Measurements from ENCODE around the gene KCNN1.
A peak's percentile ranks its signal among the peaks of the same experiment; 100 is the strongest.
"Not testable (repeated sequence)": the region's sequence is repeated elsewhere in the genome, so short reads cannot be mapped to it uniquely, and the experiment has no call there.

The KCNN1 gene

GRCh38 chr19:18001777-18002345 lies 35.0 kb downstream of the KCNN1 start:
- DNase-seq = no peak

DNA sequence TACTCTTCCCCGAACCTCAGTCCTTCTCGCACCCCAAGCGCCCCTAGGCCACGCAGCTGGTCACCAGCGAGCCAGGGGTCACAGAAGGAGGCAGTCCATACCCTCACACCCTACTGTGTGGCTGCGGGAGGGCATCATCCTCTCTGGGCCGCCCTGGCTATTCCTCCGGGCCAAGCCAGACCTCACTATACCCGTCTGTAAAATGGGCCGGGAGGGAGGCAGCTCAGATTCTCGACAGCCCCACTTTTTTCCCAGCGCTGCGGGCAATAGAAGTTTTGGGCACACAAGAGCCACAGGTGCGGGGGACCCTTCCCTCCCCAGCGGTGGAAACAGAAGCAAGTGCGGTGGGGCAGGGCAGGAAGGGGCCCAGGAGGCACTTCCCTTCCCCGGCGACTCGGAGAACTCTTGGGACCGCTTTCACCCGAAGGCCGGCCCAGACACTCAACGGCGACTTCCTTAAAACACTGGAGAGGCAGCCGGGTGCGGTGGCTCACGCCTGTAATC lies 35.5 kb downstream of the KCNN1 start:
- DNase-seq = no peak

DNA sequence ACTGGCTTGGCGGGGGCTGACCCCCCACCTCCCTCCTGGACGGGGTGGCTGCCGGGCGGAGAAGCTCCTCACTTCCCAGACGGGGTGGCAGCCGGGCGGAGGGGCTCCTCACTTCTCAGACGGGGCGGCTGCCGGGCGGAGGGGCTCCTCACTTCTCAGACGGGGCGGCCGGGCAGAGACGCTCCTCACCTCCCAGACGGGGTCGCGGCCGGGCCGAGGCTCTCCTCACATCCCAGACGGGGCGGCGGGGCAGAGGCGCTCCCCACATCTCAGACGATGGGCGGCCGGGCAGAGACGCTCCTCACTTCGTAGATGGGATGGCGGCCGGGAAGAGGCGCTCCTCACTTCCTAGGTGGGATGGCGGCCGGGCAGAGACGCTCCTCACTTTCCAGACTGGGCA lies 38.8 kb downstream of the KCNN1 start:
- not testable (repeated sequence) for DNase-seq

- DNase-seq = peak; percentile 52
Observed at GRCh38 chr19:18007044-18007916, 40.4 kb downstream of the KCNN1 start.

GRCh38 chr19:18007917-18008673 lies 41.2 kb downstream of the KCNN1 start, which contains the start of gene ARRDC2:
ARRDC2 (plus strand) TSS chr19:18008170; CDS start chr19:18008311, 141 bp downstream.
- peak; percentile 85 for DNase-seq

DNA sequence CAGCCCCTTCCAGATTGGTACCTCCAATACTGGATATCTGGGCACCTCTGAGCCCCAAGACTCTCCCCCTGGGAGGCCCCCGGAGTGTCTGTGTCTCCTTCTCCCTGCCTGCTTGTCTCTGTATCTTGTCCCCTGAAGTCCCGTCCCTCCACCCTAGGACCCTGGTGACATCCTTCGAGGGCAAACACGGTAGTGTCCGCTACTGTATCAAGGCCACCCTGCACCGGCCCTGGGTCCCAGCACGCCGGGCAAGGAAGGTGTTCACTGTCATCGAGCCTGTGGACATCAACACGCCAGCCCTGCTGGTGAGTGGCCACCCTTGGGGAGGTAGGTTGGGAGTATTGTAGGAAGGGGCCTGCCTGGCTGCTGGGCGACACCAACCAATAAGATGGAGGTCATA lies 41.9 kb downstream of the KCNN1 start:
- no peak for DNase-seq

DNA sequence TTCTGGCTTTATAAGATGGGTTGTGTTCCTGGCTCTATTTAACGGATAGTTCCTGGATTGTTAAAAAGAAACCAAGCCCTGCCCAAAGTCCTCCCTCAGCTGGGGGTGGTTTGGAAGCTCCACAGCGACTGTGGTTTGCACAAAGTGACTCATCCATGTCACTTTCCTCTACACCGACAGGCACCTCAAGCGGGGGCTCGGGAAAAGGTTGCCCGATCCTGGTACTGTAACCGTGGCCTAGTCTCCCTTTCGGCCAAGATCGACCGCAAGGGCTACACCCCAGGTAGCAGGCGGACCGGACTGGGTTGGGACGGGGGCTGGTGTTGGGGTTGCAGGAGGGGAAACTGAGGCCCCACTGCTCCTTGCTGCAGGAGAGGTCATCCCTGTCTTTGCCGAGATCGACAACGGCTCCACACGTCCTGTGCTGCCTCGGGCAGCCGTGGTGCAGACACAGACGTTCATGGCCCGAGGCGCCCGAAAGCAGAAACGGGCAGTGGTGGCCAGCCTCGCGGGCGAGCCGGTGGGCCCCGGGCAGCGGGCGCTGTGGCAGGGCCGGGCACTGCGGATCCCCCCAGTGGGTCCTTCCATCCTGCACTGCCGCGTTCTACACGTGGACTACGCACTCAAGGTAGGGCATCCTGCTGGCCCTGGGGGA lies 42.6 kb downstream of the KCNN1 start:
- DNase-seq = no peak

GRCh38 chr19:18010149-18010548 lies 43.2 kb downstream of the KCNN1 start:
- DNase-seq = no peak

DNA sequence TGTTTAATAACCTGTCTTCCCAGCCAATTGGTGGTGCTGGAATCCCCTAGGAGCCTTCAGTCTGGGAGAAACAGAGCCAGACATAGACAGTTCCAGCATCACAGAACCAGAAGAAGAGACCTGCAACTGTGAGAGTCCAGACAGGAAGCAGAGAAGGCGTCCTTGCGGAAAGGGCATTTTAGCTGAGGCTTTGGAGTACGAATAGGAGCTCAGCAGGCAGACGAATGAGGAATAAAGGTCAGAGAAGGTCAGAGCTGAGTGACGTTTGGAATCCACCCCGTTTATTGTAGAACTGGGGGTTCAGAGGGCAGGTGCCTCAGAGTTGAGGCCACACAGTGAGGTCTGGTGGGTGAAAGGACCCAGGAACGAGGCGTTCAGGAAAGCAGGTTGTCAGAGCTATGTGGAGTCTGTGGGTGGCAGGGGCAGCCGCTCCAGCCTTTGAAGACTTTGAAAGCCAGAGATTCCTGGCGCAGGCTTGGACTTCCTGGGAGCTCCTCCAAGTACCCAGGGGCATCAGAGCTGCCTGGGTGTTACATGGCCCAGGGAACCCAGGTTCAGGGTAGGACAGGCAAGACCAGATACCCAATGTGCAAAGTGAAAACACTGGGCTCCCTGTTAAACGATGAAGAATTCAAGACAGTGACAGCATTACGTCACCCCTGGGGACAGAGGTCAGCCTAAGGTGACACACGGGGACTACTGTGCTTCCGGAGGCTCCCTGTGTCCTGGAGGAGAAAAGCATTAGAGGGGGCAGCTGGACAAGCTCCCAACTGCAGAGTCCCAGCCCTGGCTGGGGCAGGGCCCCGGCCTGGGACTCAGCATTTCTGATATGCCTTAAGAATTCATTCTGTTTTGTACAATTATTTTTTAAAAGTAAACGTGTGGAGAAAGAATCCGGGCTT lies 46.6 kb downstream of the KCNN1 start:
- DNase-seq = no peak

DNA sequence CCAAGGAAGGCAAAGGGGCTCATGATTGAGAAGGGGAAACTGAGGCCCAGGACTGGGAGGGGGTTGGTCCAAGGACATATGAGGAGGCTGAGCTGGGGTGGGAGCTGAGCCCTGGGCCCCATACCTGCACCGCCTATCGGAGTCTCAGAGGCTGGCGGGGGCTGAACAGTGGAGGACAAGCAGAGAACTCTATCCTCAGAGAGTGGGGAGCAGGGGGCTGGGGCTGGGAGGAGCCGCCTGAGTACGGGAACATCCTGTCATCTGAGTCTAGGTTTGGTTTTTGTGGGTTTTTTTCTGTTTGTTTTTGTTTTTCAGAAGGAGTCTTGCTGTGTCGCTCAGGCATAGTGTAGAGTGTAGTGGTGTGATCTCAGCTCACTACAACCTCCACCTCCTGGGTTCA lies 47.3 kb downstream of the KCNN1 start:
- no peak for DNase-seq

DNA sequence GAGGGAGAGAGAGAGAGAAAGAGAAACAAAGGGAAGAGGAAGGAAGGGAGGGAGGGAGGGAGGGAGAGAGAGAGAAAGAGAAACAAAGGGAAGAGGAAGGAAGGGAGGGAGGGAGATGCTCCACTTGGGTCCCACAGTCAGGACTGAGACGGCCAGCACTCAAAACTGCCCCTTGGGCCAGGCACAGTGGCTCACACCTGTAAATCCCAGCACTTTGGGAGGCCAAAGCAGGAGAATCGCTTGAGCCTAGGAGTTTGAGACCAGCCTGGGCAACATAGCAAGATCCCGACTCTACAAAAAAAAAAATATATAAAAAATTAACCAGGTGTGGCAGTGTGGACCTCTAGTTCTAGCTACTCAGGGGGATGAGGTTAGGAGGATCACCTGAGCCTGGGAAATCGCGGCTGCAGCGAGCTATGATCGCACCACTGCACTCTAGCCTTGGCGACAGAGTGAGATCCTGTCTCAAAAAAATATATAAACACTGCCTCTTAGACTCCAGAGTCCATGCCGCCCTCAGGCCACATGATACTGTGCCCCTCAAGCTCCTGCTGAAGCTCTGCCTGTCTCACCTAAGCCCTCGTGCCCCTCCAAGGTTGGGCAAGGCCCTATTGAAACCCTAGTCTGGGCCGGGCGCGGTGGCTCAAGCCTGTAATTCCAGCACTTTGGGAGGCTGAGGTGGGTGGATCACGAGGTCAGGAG lies 49.5 kb downstream of the KCNN1 start:
- no peak for DNase-seq

GRCh38 chr19:18017275-18018083 lies 50.6 kb downstream of the KCNN1 start:
- no peak for DNase-seq

GRCh38 chr19:18020212-18021085 lies 53.5 kb downstream of the KCNN1 start:
- DNase-seq = no peak

DNA sequence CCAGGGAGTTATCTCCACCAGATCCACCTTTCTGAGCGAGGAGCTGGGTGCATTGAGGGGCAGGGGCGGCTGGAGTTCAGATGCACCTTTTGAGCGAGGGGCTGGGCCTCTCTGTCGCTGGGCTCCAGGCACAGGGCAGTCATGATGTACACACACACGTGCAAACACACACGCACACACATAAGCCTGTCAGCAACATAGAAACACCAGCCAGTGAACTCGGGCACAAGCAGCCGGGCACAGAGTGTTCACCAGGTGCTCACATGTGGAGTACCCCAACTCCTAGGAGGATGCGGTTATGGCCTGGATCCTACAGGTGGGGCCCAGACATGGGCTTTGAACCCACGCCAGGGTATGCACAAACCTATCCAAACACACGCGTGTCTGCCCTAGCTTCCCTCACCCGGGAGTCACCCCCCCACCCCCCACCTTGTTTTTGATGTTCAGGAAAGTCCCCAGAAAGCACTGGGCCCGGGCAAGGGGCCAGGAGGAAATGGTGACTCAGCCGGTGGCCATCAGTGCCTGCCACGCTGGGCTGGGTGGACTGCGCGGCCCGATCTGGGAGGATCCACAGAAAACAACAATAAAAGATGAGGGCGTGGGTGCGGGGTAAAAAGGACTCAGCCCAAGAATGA lies 54.3 kb downstream of the KCNN1 start:
- no peak for DNase-seq

DNA sequence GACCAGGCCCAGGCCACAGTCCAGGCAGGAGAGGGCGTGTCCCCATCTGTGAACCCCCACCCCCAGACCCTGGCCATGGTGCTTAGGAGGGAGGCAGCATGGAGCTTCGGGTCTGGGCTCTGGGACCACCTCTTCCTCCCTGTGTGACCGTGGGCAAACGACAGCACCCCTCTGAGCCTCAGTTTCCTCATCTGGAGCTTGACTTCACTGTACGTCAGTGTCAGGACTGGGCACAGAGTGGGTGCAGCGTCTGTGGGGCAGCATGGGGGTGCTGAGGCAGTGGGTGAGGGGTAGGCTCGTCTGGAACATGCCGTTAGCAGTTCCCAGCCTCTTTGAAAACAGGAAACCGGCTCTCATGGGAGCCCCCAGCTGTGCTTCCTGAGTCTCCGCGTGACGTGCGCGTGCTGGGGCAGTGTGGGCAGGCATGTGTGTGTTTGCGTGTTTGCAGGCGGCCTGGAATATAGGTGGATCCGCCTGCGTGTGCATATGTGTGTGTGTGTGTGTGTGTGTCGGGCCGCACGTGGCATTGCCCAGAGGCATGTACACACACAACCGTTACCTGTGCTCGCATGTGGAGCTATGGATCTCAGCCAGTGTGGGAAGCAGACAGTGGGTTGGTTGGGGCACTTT lies 56.8 kb downstream of the KCNN1 start:
- DNase-seq = no peak

GRCh38 chr19:18027151-18027550 lies 60.2 kb downstream of the KCNN1 start:
- DNase-seq = no peak

DNA sequence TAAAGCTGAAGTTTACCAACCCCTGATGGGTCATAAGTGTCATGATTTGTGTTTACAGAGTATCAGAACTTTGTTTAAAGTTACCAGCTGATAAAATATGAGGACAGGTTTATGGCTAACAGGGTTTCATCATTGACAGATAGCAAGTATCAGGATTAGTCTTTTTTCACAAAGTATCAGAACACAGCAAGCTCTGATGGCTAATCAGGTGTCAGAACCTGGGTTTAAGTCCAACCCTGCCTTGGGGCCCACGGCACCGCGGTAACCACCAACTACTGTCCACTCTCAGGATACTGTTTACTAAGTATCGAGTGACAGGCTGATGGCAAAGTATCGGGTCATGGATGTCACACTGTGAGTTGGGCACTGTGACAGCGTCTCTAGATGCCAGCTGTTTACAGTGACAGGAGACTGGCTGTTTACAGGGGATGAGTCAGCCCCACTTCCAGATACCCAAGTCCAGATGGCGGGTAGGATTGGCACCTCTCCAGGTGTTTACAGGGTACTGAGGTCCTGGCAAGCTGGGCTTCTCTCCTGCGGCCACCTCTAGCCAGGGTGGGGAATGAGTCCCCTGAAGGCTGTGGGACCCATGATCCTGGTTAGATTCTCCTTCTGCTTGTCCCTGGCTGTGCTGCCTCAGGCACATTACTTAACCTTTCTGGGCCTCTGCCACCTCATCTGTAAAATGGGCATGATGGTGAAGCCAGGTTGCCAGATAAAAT lies 62.9 kb downstream of the KCNN1 start:
- DNase-seq = peak; percentile 95

GRCh38 chr19:18031401-18031800 lies 64.5 kb downstream of the KCNN1 start:
- not testable (repeated sequence) for DNase-seq

Data from NCI-H1694 (cell line).